G401.6 (cell line): ENCODE measurements around the gene PCGF1.

Source experiments
- FAIRE-seq: peaks from 2 replicates; lab custom pipeline; 2012; peaks lifted over from hg19 to GRCh38; lab: Jason Lieb, UNC

Gene PCGF1

GRCh38 chr2:74536166-74536950, 28.9 kb upstream of the PCGF1 start:
- FAIRE-seq, result no peak

GRCh38 chr2:74535440-74535965, 28.0 kb upstream of the PCGF1 start:
- no peak for FAIRE-seq

GRCh38 chr2:74534411-74534810, 26.9 kb upstream of the PCGF1 start:
- no peak for FAIRE-seq

- FAIRE-seq, result no peak
Observed at GRCh38 chr2:74533464-74533863, 26.0 kb upstream of the PCGF1 start.

GRCh38 chr2:74532222-74532621, 24.7 kb upstream of the PCGF1 start:
- FAIRE-seq, result peak; percentile 92

- FAIRE-seq, result no peak
Observed at GRCh38 chr2:74531666-74532065, 24.2 kb upstream of the PCGF1 start.

- no peak for FAIRE-seq
Observed at GRCh38 chr2:74530239-74531187, 23.0 kb upstream of the PCGF1 start.

- FAIRE-seq, result peak; percentile 97
Observed at GRCh38 chr2:74529357-74530238, 22.1 kb upstream of the PCGF1 start, which contains the start of the genes AUP1 and HTRA2. Gene AUP1 (minus strand): TSS chr2:74529706. CDS start chr2:74529629, 77 bp downstream. Gene HTRA2 (plus strand): TSS chr2:74529933. CDS start chr2:74530007, 74 bp downstream.

- FAIRE-seq, result no peak
Observed at GRCh38 chr2:74528600-74529356, 21.3 kb upstream of the PCGF1 start.

- FAIRE-seq, result no peak
Observed at GRCh38 chr2:74527741-74528140, 20.2 kb upstream of the PCGF1 start.

- FAIRE-seq, result no peak
Observed at GRCh38 chr2:74526649-74527230, 19.2 kb upstream of the PCGF1 start.

GRCh38 chr2:74525717-74526648, 18.5 kb upstream of the PCGF1 start, which contains the start of gene DQX1:
Gene DQX1 (minus strand): TSS chr2:74526231. CDS start chr2:74525729, 502 bp downstream.
- FAIRE-seq, result peak; percentile 45

- FAIRE-seq, result no peak
Observed at GRCh38 chr2:74524955-74525716, 17.6 kb upstream of the PCGF1 start.

- FAIRE-seq, result no peak
Observed at GRCh38 chr2:74524005-74524404, 16.5 kb upstream of the PCGF1 start.

- FAIRE-seq, result no peak
Observed at GRCh38 chr2:74522516-74522915, 15.0 kb upstream of the PCGF1 start.

- no peak for FAIRE-seq
Observed at GRCh38 chr2:74516650-74517049, 9.2 kb upstream of the PCGF1 start.

GRCh38 chr2:74515981-74516633, 8.6 kb upstream of the PCGF1 start:
- no peak for FAIRE-seq
